ENCODE measurements around the gene SF3B4.
A peak's percentile ranks its signal among the peaks of the same experiment; 100 is the strongest.

SF3B4 gene

GRCh38 chr1:149932474-149932873 is 4.9 kb upstream of the SF3B4 start:
- no peak for DNase-seq (ENCODE audit: low read depth in 3 of 3)

- DNase-seq (ENCODE audit: low read depth in 3 of 3) = no peak
Observed at GRCh38 chr1:149931212-149931790, 3.7 kb upstream of the SF3B4 start.

- DNase-seq (ENCODE audit: low read depth in 3 of 3) = no peak
Observed at GRCh38 chr1:149929856-149930255, 2.3 kb upstream of the SF3B4 start.

GRCh38 chr1:149928401-149928724 is 760 bp upstream of the SF3B4 start:
- DNase-seq (ENCODE audit: low read depth in 3 of 3) = no peak

- DNase-seq (ENCODE audit: low read depth in 3 of 3) = no peak
Observed at GRCh38 chr1:149927056-149927562, 494 bp downstream of the SF3B4 start.

- DNase-seq (ENCODE audit: low read depth in 3 of 3) = no peak
Observed at GRCh38 chr1:149926296-149926695, 1.3 kb downstream of the SF3B4 start.

GRCh38 chr1:149925751-149926150 is 1.9 kb downstream of the SF3B4 start:
- DNase-seq (ENCODE audit: low read depth in 3 of 3) = no peak

GRCh38 chr1:149925345-149925744 is 2.3 kb downstream of the SF3B4 start:
- no peak for DNase-seq (ENCODE audit: low read depth in 3 of 3)

GRCh38 chr1:149923626-149924025 is 4.0 kb downstream of the SF3B4 start:
- no peak for DNase-seq (ENCODE audit: low read depth in 3 of 3)

GRCh38 chr1:149917571-149918144 is 9.9 kb downstream of the SF3B4 start, which contains the start of gene SV2A:
SV2A (minus strand) TSS chr1:149917844; CDS start chr1:149913840, 4,004 bp downstream.
- peak; percentile 11 to 20 (median 16) for DNase-seq (ENCODE audit: low read depth in 3 of 3)

- no peak for DNase-seq (ENCODE audit: low read depth in 3 of 3)
Observed at GRCh38 chr1:149916898-149917252, 10.7 kb downstream of the SF3B4 start.

GRCh38 chr1:149916193-149916897 is 11.3 kb downstream of the SF3B4 start:
- DNase-seq (ENCODE audit: low read depth in 3 of 3) = no peak

- DNase-seq (ENCODE audit: low read depth in 3 of 3) = no peak
Observed at GRCh38 chr1:149915429-149916192, 12.0 kb downstream of the SF3B4 start.

GRCh38 chr1:149914545-149914944 is 13.1 kb downstream of the SF3B4 start:
- DNase-seq (ENCODE audit: low read depth in 3 of 3) = no peak

GRCh38 chr1:149906570-149907075 is 21.0 kb downstream of the SF3B4 start:
- no peak for DNase-seq (ENCODE audit: low read depth in 3 of 3)

GRCh38 chr1:149903836-149904491 is 23.6 kb downstream of the SF3B4 start:
- DNase-seq (ENCODE audit: low read depth in 3 of 3) = no peak

- peak; percentile 58 to 74 (median 68) for DNase-seq (ENCODE audit: low read depth in 3 of 3)
Observed at GRCh38 chr1:149899460-149900284, 27.9 kb downstream of the SF3B4 start, which contains the start of gene BOLA1. BOLA1 (plus strand) TSS chr1:149899568; CDS start chr1:149900060, 492 bp downstream.

- no peak for DNase-seq (ENCODE audit: low read depth in 3 of 3)
Observed at GRCh38 chr1:149896575-149896974, 31.0 kb downstream of the SF3B4 start.

GRCh38 chr1:149888999-149889289 is 38.7 kb downstream of the SF3B4 start:
- no peak for DNase-seq (ENCODE audit: low read depth in 3 of 3)

- DNase-seq (ENCODE audit: low read depth in 3 of 3) = peak; percentile 39 to 51 (median 45)
Observed at GRCh38 chr1:149888247-149888998, 39.2 kb downstream of the SF3B4 start.
